ENCODE measurements around the gene DNAJA4.
"Not testable (repeated sequence)": the region's sequence is repeated elsewhere in the genome, so short reads cannot be mapped to it uniquely, and the experiment has no call there.

- not testable (repeated sequence) for TF ChIP-seq CTCF (conservative IDR thresholded peaks at IDR 0.05; ENCODE audit: low read depth in 2 of 2); EZH2 (IDR thresholded peaks at IDR 0.05; ENCODE audit: low read depth, unreplicated experiment); EZH2phosphoT487 (IDR thresholded peaks at IDR 0.05; ENCODE audit: unreplicated experiment); POLR2AphosphoS5 (IDR thresholded peaks at IDR 0.05; ENCODE audit: low read depth); NANOG (IDR thresholded peaks at IDR 0.05; ENCODE audit: borderline replicate concordance); ZNF114 (CRISPR knock-in tag; IDR thresholded peaks at IDR 0.05); JUNB (IDR thresholded peaks at IDR 0.05; ENCODE audit: unreplicated experiment); REST (IDR thresholded peaks at IDR 0.05; ENCODE audit: unreplicated experiment); ETS1 (IDR thresholded peaks at IDR 0.05); CREB1 (CRISPR knock-in tag; IDR thresholded peaks at IDR 0.05; ENCODE audit: low read depth)
Measured at GRCh38 chr15:78245392-78245791, 19.0 kb upstream of the DNAJA4 start.
